CD14-positive monocyte (primary cell): ENCODE data around the gene CAPZA1. TPM values are rescaled to one million over a fixed set of nuclear protein-coding genes. Genes with fewer than 3 reads are reported as not detected.

Experiments used
- DNase-seq, 3 donors: peaks; one replicate each; pipeline ENCODE4 v3.0.0-alpha.2; 2011 to 2022
- H2AFZ ChIP-seq: 2 replicates; pipeline ENCODE4 v1.6.0; 2012; ENCODE audit warnings: mild to moderate bottlenecking, low read depth, low read length, inconsistent platforms; ENCODE audit not compliant: insufficient read depth, poor library complexity, severe bottlenecking
- H3K27ac ChIP-seq, 2 donors: 1 replicate in 1 of 2; 2 replicates in 1 of 2; pipeline ENCODE4 v1.5.1; 2012 to 2013; ENCODE audit warnings: low read length in 2 of 2, control low read depth in 1 of 2, inconsistent platforms in 1 of 2, low read depth in 1 of 2, mild to moderate bottlenecking in 1 of 2
- H3K27me3 ChIP-seq, 2 donors: one replicate each; pipeline versions ENCODE4 v1.6.0 to v1.6.1; 2011 to 2013; ENCODE audit warnings: low read length in 2 of 2; ENCODE audit not compliant: control insufficient read depth in 2 of 2, insufficient read depth in 2 of 2
- H3K36me3 ChIP-seq, 2 donors: replicated peaks in 1 of 2; 1 replicate in 1 of 2; 2 replicates in 1 of 2; pipeline versions ENCODE4 v1.5.1 to v1.6.1; 2012 to 2013; ENCODE audit warnings: low read length in 2 of 2, control low read depth in 1 of 2, inconsistent platforms in 1 of 2, mild to moderate bottlenecking in 1 of 2; ENCODE audit not compliant: insufficient read depth in 2 of 2, control insufficient read depth in 1 of 2
- H3K4me1 ChIP-seq, 2 donors: 1 replicate in 1 of 2; 2 replicates in 1 of 2; pipeline versions ENCODE4 v1.5.1 to v1.6.1; 2012 to 2013; ENCODE audit warnings: low read length in 2 of 2, control low read depth in 1 of 2, inconsistent platforms in 1 of 2, mild to moderate bottlenecking in 1 of 2, moderate library complexity in 1 of 2; ENCODE audit not compliant: insufficient read depth in 2 of 2, control insufficient read depth in 1 of 2
- H3K4me2 ChIP-seq: replicated peaks from 2 replicates; pipeline ENCODE3; 2012; ENCODE audit warnings: low read length, moderate library complexity, mild to moderate bottlenecking; ENCODE audit not compliant: poor library complexity, severe bottlenecking; ENCODE audit errors: extremely low read depth
- H3K4me3 ChIP-seq, 3 experiments: fragments of 200-600 bp in 1 of 3; sonication (generic) in 1 of 3; replicated peaks in 1 of 3; 1 replicate in 2 of 3; 2 replicates in 1 of 3; pipeline ENCODE4 v1.5.1; 2011 to 2013; ENCODE audit warnings: low read length in 3 of 3, mild to moderate bottlenecking in 3 of 3, control low read depth in 2 of 3, low read depth in 2 of 3, inconsistent platforms in 1 of 3, moderate library complexity in 1 of 3
- H3K79me2 ChIP-seq: 2 replicates; pipeline ENCODE4 v1.6.0; 2012; ENCODE audit warnings: mild to moderate bottlenecking, control low read depth, inconsistent platforms, low read length, moderate library complexity; ENCODE audit not compliant: insufficient read depth
- H3K9ac ChIP-seq: 2 replicates; pipeline ENCODE4 v1.6.0; 2017; ENCODE audit warnings: low read length, mild to moderate bottlenecking; ENCODE audit not compliant: insufficient read depth, poor library complexity, severe bottlenecking
- H3K9me3 ChIP-seq, 2 donors: replicated peaks in 1 of 2; 1 replicate in 1 of 2; 2 replicates in 1 of 2; pipeline versions ENCODE4 v1.5.1 to v1.6.1; 2012 to 2013; ENCODE audit warnings: low read length in 2 of 2, control low read depth in 1 of 2; ENCODE audit not compliant: control insufficient read depth in 1 of 2, insufficient read depth in 1 of 2
- H4K20me1 ChIP-seq: 2 replicates; pipeline ENCODE4 v1.6.0; 2012; ENCODE audit warnings: mild to moderate bottlenecking, low read length, control low read depth, moderate library complexity; ENCODE audit not compliant: insufficient read depth
- H3K27ac Mint-ChIP-seq, 7 donors: one replicate each; pipeline ENCODE4 v1.8.0; 2020; ENCODE audit warnings: mild to moderate bottlenecking in 7 of 7, mixed read lengths in 7 of 7, moderate library complexity in 6 of 7, inconsistent platforms in 2 of 7
- H3K27me3 Mint-ChIP-seq, 3 donors: one replicate each; pipeline ENCODE4 v1.8.0; 2021 to 2022; ENCODE audit warnings: low read depth in 3 of 3, mild to moderate bottlenecking in 3 of 3, mixed read lengths in 3 of 3, moderate library complexity in 3 of 3, inconsistent platforms in 1 of 3
- H3K36me3 Mint-ChIP-seq, 2 donors: one replicate each; pipeline ENCODE4 v1.8.0; 2020; ENCODE audit warnings: mixed read lengths in 2 of 2, inconsistent platforms in 1 of 2, mild to moderate bottlenecking in 1 of 2
- H3K4me1 Mint-ChIP-seq: one replicate; pipeline ENCODE4 v1.8.0; 2020; ENCODE audit warnings: mild to moderate bottlenecking, mixed read lengths
- H3K4me3 Mint-ChIP-seq, 2 donors: one replicate each; pipeline ENCODE4 v1.8.0; 2020; ENCODE audit warnings: mild to moderate bottlenecking in 2 of 2, mixed read lengths in 2 of 2, moderate library complexity in 1 of 2
- H3K9me3 Mint-ChIP-seq, 7 donors: one replicate each; pipeline ENCODE4 v1.8.0; 2020 to 2022; ENCODE audit warnings: mixed read lengths in 7 of 7, mild to moderate bottlenecking in 6 of 7, moderate library complexity in 6 of 7, inconsistent platforms in 2 of 7
- WGBS: methylation state at CpG from one replicate; pipeline ENCODE4 v1.1.5; 2013; ENCODE audit warnings: missing lambda C conversion rate; ENCODE audit not compliant: insufficient coverage; 5-methylcytosine and 5-hydroxymethylcytosine counted together
- intact Hi-C, 2 donors: fragments of 100-400 bp; cut with micrococcal nuclease; formaldehyde crosslinking; loops; one replicate each; pipeline versions ENCODE4 v1.15.0 to v1.15.1; 2023
- polyA plus RNA-seq, 3 donors: library from polyadenylated mRNA; depleted of rRNA in 1 of 3; unstranded in 2 of 3; stranded (reverse) in 1 of 3; fragments of 300-500 nt in 2 of 3; fragments of >200 nt in 1 of 3; fragmentation: Illumina TruSeq in 2 of 3; gene quantifications; 1 replicate in 2 of 3; 2 replicates in 1 of 3; pipeline ENCODE4 v1.2.3, GENCODE V29; 2012 to 2021
- TF ChIP-seq, protein P1 (sequence below): fragments of 200-600 bp; IDR thresholded peaks from one replicate; pipeline ENCODE4 v1.8.0; 2022; ENCODE audit warnings: antibody characterized with exemption, mild to moderate bottlenecking

CAPZA1 gene
- polyA plus RNA-seq, 3 donors, result 93.4 to 357 (median 339) TPM

DNA sequence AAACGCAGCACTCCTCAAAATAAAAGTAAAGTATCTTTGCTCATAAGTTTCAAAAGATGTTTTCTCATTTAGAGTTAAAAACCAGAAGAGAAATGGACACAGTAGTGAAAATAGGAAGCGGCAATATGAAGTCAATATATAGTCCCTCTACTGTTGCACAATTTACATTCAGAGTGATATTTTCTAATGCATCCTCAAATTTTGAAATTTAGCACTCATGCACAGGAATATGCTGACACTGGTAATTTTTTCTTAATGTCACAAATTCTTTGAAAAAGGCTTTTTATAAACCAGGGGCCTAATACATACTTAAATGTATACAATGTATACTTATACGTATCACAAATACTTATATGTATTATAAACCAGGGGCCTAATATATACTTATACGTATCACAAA lies 20.2 kb upstream of the CAPZA1 start:
- no CpG with 5 or more reads among the region's 4 CpGs for WGBS
- Mint-ChIP-seq H3K36me3 (peaks cover 29 to 42% of the 10 kb centered on the region in 2 donors), H3K27me3 (peaks cover 0 to 3% (median 0%) of the 10 kb centered on the region in 3 donors), H3K27ac (peak overlapping the region in 1 of 7 donors; percentile 1), H3K4me3 (no peak overlapping the region), H3K9me3 (peaks cover 0 to 2% (median 0%) of the 10 kb centered on the region in 7 donors), H3K4me1 (peaks cover 6% of the 10 kb centered on the region)
- H3K79me2 ChIP-seq, result no peaks in the 10 kb centered on the region
- intact Hi-C loops, result no loop called here
- no peak overlapping the region for H3K27ac ChIP-seq
- no peaks in the 10 kb centered on the region for H3K9me3 ChIP-seq
- H4K20me1 ChIP-seq, result no peaks in the 10 kb centered on the region
- H3K4me1 ChIP-seq, result peaks cover 2 to 6% of the 10 kb centered on the region in 2 donors
- peak in 1 of 3 donors; percentile 20 for DNase-seq
- no peak overlapping the region for H2AFZ ChIP-seq
- TF ChIP-seq, protein P1, sequence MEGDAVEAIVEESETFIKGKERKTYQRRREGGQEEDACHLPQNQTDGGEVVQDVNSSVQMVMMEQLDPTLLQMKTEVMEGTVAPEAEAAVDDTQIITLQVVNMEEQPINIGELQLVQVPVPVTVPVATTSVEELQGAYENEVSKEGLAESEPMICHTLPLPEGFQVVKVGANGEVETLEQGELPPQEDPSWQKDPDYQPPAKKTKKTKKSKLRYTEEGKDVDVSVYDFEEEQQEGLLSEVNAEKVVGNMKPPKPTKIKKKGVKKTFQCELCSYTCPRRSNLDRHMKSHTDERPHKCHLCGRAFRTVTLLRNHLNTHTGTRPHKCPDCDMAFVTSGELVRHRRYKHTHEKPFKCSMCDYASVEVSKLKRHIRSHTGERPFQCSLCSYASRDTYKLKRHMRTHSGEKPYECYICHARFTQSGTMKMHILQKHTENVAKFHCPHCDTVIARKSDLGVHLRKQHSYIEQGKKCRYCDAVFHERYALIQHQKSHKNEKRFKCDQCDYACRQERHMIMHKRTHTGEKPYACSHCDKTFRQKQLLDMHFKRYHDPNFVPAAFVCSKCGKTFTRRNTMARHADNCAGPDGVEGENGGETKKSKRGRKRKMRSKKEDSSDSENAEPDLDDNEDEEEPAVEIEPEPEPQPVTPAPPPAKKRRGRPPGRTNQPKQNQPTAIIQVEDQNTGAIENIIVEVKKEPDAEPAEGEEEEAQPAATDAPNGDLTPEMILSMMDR, result no peak
- H3K4me2 ChIP-seq, result no peak overlapping the region
- no peak overlapping the region for H3K9ac ChIP-seq
- H3K27me3 ChIP-seq, result no peaks in the 10 kb centered on the region
- peaks cover 22 to 47% of the 10 kb centered on the region in 2 donors for H3K36me3 ChIP-seq
- H3K4me3 ChIP-seq, result no peak overlapping the region

DNA sequence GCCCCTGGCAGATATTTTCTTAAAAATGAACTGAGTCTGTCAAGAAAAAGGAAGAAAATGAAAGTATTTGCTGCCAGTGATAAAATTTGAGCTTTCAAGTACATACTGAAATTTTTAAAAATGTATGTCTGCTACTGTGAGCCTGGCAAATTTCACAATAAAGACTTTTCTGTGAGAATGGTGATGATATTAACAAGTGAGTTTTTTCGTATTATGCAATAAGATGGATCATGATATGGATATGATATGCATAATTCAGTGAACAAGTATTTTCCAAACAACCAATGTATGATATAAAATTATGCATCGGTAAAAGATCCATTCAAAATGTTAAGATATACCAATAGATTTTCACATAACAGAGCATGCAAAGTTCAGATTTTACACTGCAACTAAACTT lies 16.6 kb upstream of the CAPZA1 start:
- no peak for DNase-seq
- H3K9me3 Mint-ChIP-seq, result peaks cover 0 to 2% (median 0%) of the 10 kb centered on the region in 7 donors
- H4K20me1 ChIP-seq, result no peaks in the 10 kb centered on the region
- H3K27me3 ChIP-seq, result no peaks in the 10 kb centered on the region
- H3K4me2 ChIP-seq, result no peak overlapping the region
- peaks cover 13% of the 10 kb centered on the region for H3K4me1 Mint-ChIP-seq
- peaks cover 38 to 53% of the 10 kb centered on the region in 2 donors for H3K36me3 Mint-ChIP-seq
- H3K27ac ChIP-seq, result no peak overlapping the region
- peaks cover 0 to 2% (median 0%) of the 10 kb centered on the region in 3 donors for H3K27me3 Mint-ChIP-seq
- intact Hi-C loops, result no loop called here
- H3K4me3 ChIP-seq, result no peak overlapping the region
- H3K79me2 ChIP-seq, result no peaks in the 10 kb centered on the region
- no peaks in the 10 kb centered on the region for H3K9me3 ChIP-seq
- H3K4me3 Mint-ChIP-seq, result no peak overlapping the region
- H3K9ac ChIP-seq, result no peak overlapping the region
- TF ChIP-seq, protein P1, result no peak
- no peak overlapping the region for H2AFZ ChIP-seq
- H3K36me3 ChIP-seq, result peaks cover 10 to 40% of the 10 kb centered on the region in 2 donors
- H3K27ac Mint-ChIP-seq, result no peak overlapping the region
- whole genome bisulfite sequencing, result no CpG with 5 or more reads among the region's 2 CpGs
- H3K4me1 ChIP-seq, result peaks cover 5 to 9% of the 10 kb centered on the region in 2 donors
